GM19372 (cell line): Measurements from ENCODE around the gene COL15A1.

Experiments
- ATAC-seq: cut with Tn5 transposase; IDR thresholded peaks from one replicate; pipeline ENCODE4 v1.9.1; 2021; ENCODE audit warnings: mild to moderate bottlenecking, low read depth, moderate library complexity; ENCODE audit not compliant: unreplicated experiment

The COL15A1 gene

DNA sequence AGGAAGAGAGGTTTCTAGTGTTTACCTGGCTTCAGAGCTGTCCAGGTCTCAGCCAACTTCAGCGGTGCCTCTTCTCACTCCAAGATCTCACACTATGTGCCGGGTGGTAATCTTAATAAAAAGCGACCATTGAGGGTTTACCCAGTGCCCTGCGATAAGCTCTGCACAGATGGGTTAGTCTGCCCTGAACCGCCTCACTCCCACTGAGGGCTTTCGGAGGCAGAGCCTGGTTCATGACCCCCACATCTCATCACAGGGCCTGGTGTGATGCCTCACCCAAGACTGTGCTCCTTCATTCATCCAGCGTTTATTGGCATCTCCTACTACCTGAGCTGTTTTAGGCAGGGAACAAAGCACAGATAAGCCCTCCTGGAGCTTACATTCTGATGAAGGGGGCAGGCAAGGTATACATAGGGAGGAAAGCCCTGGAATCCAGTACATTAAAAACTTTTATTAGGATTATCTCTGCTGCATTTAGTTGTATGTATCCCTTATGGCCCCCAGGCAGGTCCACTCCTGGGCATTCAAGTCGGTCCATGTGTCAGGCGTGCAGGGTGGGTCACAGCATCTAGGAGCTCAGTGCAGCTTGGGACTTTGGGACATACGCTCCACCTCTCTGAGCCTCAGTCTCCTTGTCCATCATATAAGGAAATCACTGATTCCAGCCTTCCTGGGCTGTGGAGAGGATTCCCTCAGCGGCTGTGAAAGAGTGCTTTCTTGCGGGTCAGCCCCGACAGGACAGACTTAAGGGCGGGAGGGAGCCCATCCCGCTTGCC is 613 bp upstream of the COL15A1 start:
- ATAC-seq: no peak

DNA sequence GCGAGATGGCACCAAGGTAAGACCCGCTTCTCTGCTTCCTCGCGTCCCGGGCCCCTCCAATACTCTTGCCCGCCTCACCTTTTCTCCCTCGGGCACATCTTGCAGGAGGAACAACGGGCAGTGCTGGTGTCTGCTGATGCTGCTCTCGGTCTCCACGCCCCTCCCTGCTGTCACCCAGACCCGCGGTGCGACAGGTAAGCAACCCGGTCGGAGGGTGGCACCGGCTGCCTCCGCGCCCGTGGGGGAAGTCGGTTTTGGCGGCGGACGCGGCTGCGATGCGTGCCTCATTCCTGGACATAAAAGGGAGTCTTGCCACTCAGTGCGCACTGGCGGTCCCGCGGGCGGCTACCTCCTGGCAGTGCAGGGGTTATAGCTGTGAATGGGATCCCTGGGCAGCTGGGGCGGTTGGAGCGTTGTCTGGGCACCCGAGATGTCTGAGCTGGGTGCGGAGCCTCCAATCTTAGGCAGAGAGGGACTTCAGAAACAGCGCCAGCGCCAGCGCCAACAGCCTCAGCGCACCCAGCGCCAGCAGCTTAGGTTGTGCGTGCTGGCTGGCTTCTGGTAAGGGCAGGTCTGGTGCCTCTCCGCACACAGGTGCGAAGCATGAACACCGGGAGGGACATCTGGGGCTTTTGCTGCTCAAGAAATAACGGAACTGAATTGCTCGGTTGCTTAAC is 488 bp downstream of the COL15A1 start:
- ATAC-seq: no peak

DNA sequence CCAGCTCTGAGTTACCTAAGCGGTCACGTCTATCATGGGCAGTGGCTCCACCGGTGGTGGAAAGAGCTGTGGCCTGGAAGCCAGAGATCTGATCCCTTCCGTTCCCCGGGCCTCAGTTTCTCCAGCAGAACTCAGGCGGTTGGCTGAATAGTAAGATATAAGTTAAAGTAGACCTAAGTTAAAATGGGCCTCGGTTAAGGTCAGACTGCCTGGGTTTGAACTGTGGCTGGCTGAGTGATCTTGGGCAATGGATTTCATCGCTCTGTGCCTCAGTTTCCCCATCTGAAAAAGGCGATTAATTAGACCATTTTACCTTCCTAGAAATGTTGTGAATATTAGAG is 997 bp downstream of the COL15A1 start:
- ATAC-seq: no peak

DNA sequence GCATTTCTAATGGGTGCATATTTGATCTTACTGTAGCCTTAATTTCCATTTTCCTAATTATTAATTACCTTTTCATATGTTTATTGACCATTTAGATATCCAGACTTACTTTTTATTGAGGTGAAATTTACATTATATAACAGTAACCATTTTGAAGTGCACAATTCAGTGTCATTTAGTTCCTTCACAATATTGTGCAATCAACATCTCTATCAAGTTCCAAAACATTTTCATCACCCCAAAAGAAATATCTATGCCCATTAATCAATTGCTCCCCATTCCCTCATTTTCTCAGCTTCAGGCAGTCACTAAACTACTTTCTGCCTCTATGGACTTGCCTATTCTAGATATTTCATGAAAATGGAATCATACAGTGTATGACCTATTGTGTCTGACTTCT is 5.9 kb downstream of the COL15A1 start:
- no peak for ATAC-seq

DNA sequence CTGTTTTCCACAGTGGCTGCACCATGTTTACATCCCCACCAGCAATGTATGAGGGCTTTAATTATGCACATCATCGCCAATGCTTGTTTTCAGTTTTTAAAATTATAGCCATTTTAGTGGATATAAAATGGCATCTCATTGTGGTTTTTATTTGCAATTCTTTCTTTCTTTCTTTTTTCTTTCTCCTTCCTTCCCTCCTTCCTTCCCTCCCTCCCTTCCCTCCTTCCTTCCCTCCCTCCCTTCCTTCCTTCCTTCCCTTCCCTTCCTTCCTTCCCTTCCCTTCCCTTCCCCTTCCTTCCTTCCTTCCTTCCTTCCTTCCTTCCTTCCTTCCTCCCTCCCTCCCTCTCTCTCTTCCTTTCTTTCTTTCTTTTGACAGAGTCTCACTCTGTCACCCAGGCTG is 6.6 kb downstream of the COL15A1 start:
- ATAC-seq: no peak

DNA sequence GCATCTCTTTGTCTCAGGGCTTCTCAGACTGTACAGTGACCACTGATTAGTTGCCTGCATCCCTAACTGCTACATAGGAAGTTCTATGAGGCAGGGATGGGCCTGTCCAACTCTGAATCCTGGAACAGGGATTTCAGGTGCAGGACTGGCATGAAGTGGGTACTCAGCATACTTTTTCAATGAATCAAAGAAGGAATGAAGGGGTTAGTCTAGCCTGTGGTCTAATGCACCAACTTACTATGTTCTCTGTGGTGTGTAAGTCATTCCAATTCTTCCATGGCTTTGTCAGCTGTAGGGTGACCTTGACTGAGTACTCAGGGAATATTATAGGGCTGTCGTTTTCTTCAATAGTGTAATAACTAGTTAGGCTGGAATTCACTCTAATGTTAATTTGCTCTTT is 8.3 kb downstream of the COL15A1 start:
- no peak for ATAC-seq

DNA sequence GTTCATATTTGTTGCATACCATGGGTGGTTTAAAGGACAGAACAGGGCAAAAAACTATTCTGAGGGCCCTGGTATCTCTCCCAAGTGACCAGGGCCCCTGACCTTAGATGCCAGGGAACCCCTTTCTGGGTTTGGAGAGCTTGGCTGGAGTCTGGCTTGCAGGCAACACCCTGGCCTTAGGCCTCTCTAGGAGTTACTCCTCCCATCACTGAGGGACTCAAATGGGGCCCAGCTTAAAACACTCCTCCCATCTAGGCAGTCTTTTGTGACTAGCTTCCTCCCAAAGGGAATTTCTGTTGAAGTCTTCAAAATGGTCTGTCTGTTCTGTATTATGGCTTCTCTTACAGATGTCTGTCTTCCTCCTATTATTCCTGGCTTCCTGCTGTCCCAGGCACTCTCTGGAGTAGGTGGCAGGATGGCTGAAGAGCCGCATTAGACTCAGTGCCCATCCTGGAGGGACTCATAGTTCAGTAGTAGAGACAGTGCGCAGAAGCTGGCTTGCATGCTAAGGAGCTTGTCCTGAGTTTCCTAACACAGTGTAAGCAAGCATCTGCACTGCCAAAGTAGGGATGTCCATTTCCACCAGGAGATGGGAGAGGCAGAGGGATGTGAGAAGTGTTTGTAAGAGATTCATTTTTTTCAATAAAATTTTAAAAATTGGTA is 10.0 kb downstream of the COL15A1 start:
- ATAC-seq: no peak

DNA sequence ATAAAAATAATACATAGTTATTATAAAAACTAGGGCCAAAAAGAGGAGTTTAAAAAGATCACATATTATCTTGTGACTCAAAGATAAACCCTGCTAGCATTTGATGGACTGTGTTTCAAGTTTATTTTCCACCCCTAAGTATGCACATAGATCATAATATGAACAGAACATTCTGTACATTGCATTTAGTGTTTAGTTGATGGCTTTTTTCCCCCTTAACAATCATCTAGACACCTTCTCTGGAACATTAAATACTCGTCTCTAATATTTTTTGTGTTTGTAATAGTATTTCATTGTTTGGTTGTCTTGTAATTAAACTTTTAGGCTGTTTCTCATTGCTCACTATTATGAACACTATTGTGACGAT is 10.5 kb downstream of the COL15A1 start:
- ATAC-seq: no peak

DNA sequence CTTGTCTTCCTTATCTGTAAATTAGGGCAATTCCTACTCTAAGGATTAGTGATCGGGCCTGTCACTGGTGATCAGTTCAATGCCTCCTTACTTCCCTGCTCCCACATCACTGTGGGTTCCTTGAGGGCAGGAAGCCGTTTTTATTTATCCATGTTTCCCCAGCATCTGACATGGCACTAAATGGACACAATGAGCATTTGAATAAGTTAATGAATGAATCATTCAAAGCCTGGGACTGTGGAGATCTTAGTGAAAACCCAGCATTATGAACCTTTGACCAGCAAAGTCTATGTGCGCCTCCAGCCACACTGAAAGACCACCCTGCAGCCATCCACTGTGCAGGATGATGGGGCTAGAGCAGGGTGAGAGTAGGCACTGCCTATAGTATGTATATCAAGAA is 11.6 kb downstream of the COL15A1 start:
- no peak for ATAC-seq

DNA sequence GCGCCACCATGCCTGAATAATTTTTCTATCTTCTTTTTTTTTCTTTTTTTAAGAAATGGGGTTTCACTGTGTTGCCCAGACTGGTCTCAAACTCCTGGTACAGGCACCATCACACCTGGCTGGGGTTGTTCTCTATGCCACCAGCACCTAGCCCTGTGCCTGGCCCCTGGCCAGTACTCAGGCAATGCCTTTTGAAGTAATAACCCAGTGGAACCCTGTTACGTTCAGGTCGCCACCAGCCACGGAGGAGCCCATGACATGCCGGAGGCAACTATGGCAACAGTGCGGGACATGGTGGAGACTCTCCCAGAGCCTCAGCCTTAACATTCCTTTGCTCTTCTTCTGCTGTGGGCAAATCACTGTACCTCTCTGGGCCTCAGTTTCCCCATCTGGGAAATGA is 14.1 kb downstream of the COL15A1 start:
- no peak for ATAC-seq

DNA sequence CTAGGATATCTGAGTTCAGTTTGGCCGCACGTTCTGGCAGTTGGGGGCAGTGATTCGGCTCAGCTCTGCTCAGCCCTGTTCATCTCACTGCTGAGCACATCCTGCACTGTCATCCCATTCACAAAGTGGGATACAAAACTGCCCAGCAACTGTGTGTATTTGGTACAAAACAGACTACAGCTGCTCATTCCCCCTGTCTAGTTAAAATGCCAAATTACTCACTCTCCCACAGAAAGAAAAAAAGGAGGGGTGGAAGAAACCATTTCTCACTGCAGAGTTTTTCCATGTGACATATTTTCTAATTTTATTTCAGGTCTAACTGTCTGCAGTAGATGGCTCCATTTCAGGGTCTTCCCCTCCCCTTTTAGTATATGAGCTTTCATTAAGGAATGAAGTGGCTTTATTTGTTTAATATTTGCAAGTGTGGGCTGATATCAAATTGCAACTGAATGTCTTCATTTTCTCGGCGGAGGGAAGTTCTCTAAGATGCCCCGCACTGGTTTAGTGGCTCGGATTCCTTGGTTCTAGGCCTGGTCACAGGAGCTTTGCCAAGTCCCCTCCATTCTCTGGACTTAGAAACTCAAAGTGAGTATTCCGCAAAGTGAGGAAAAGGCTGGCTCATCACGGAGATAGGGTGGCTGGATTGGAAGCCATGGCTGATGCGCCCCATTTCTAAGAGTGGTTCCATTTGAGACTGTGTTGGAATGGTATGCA is 14.7 kb downstream of the COL15A1 start:
- no peak for ATAC-seq

DNA sequence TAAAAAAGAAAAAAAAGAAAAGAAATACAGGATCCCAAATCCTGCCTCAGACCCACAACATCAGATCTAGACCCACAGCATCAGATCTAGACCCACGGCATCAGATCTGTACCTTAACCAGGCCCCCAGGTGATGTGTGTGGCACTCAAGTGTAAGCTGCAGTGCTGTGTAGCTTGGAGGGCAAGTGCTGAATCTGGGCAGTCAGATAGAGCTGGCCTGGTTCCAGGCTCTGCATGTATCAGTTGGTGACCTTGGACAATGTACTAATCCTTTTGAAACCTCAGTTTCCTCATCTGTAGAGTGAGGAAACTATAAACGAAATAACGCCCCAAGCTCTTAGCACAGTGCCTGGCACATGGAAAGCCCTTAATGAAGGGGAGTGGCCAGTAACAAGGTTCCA is 16.7 kb downstream of the COL15A1 start:
- no peak for ATAC-seq

DNA sequence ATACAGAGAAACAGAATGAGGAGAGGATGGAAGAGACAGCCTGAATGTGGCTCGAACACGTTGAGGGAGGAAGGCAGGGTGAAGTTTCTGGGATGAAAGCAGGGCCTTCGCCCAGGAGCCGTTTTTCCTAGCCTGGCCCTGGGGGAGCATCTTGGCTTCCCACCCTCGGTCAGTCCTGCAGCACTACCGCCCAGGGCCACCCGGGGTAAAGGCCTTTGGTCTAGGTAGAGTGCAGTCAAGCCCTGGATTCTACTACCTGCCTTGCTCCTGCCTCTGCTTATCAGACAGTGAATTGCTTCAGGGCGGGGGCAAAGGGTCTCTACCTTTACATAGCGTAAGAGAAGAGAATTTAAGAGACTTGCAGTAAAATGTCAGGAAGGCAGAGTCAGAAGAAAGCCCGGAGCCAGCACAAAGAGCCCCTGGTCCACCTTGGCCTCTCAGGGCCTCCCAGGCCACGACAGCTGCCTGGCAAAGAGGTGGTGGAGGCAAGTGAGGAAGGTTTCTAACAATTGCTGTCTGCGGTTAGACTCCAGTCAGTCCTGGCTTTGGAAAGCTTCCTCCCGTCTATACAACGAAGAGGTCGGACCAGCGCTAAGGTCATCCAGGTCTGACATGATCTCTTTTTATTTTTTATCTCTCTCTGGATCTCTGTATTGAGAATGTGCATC is 17.9 kb downstream of the COL15A1 start:
- no peak for ATAC-seq

DNA sequence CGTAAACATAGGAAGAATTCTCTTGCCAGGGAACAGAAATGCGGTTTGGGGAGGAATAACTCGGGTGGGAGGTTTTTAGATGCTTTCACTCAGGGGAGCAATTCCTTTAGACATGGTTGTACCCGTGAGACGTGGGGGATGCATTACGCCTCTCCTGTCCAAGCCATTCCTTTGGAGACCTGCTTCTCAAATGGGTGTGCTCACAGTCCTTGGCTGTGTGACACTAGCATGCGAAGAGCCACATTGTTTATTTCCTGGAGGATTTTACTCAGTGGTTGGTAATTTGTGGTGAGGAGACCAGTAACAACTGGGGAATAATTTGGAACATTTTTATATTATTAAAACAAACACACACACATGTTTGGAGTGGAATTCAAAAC is 18.5 kb downstream of the COL15A1 start:
- ATAC-seq: no peak

DNA sequence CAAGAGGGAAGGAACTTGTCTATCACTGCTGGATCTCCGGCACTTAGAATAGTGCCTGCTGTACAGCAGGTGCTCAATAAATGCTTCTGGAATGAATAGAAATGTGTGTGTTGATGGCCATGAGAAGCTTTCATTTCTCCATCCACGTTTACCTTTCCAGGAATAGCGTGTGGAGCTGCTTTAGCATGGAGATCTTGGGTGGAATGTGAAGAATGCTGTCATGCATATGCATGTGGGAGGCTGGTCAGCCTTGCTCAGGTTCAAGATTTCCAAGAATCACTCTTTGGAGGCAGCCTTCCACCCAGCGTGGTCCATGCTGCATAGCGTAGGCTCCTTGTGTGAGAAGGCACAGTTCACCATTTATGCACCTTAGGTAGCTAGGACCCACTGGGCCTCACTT is 19.2 kb downstream of the COL15A1 start:
- no peak for ATAC-seq

DNA sequence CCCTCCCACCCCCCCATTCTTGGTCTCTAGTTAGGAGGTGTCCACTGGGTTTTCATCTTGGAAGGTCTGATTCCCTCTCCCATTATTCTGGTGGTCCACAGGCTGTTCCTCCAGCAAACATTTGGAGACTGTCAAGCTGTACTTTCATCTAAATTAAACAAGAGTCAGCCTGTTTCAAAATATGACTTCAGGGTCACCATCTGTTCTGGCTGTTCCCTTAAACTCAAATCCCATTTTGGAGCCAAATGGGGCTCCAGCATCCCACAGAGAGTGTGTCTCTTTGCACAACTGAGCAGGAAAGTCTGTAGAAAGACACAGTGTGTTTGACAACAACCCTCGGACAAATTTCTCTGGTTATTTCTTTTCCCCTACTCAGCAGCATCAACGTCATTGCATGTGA is 20.5 kb downstream of the COL15A1 start:
- no peak for ATAC-seq

DNA sequence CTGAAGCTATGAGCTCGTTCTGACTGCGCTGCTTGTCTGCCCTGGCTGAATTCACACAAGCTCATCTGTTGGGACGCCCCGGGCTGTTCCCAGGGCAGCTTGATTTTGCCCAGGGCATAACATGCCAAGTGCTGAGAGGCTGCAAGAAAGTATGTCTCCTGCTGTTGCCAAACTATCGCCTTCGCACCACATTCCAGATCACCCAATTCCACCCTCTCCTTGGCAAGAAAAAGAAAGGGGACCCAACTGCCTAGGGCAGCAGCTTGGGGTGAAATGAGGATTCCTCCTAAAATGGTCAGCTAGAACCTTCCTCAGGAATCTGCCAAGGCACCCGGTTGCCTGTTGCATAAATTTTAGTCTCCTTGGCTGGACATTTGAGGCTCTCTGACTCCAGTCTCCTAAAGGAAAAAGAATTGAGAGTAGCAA is 21.2 kb downstream of the COL15A1 start:
- no peak for ATAC-seq

DNA sequence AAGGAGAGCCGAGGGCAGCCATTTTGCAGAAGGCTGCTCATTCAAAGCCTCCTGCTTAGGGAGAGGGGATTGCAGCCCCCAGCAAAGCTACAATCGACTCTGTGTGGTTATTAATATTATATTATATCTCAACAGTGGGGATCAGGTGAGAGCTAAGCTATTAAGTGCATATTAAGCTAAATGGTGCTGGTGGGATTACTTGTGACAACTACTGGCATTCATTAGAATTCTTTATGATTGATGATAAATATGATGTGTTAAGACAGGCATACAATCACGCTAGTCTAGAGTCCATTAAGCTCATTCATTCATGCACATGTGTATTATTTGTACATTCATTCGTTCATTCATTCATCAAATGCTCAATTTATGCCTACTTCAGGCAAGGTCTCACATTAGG is 23.0 kb downstream of the COL15A1 start:
- ATAC-seq: no peak

DNA sequence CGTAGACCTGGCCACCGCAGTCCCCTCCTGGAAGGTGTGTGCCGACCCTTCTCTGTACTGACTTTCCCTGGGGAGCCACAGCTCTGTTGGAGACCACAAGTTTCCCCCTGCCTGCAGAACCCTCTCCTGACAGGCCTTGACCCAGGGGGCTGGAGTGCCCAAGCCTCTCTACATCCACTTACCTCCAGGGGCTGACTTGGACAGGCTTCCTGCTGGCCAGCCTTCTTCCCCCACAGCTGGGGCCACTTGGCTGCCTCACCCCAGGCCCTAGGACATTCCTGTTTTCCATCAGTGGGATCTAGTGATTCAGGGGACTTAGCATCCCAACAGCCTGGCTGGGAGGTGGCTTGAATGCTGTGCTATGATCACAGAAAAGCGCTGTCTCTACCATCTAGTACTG is 23.6 kb downstream of the COL15A1 start:
- no peak for ATAC-seq

DNA sequence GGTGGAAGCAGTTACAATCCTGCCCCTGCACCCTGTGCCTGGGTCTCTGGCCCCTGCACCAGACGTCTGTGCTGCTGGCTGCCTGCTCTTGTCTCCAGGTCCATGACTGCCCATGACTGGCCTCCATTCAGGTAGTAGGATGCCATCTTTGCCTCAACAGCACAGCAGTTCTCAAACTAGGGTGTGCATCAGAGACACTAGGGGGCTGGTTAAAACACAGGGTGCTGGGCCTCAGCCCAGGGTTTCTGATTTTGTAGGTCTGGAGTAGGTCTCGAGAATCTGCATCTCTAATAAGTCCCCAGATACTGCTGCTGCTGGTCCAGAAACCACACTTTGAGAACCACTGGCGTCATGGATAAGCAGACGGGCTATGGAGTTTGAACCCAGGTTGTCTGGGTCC is 24.0 kb downstream of the COL15A1 start:
- ATAC-seq: no peak
